ENCODE measurements around the gene SLBP.

The SLBP gene

DNA sequence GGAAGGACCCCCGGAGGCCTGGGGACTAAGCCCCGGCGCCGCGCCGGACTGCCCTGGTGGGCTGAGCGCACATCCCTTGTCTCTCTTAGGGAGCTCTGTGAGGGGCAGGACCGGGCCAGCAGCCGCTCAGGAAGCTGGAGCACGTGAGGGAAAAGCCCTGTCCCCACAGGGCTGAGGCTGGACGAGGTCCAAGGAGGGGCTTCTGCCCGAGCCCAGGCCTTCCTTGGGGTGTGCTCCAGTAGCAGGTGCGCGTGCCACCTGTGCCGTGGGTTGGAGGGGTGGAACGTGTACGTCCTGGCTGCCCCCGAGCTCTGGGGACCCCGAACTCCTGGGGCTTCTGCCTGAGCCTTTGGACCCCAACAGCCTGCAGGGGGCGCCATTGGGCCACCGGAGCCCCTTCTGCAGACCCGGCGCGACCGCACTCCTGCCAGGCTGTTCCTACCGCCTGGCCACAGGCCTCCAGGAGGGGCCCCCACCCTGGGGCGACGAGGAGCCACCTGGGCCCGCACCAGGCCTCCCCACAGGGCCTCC is 36.4 kb upstream of the SLBP start:
- DNase-seq: peak; percentile 70

- no peak for DNase-seq
Measured at GRCh38 chr4:1747603-1747967, 35.5 kb upstream of the SLBP start.

DNA sequence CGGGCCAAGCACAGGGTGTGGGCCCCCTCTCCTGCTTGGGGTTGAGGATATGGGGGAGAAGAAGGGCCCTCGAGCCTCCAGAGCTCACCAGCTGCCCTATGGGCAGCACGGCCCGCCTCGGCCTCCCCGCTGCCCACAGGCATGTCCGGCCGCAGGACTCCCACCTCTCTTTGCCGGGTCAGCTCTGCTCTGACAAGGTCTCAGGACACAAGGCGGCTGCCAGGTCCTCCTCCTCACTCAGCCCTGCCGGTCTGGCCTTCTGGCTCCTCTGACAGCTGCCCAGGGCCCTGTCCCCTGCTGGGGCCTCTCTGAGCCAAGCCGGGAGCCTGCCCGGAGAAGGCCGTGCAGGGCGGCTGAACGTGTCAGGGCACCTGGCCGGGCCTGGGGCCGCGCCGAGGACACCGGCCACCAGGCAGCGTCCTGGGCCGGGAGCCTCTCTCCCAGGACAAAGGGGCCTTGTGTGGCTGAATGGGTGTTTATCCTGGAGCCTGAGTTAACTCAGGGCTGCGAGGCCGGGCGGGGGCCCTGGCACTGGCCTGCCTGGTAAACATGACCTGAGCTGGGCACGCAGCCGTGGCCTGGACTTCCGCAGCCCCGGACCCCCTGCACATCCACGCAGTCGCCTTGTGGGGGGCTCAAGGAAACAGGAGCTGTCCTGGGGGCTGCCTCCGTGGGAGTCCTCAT is 34.9 kb upstream of the SLBP start:
- no peak for DNase-seq

GRCh38 chr4:1746265-1746691 is 34.2 kb upstream of the SLBP start:
- DNase-seq: peak; percentile 57

GRCh38 chr4:1745697-1746096 is 33.6 kb upstream of the SLBP start:
- DNase-seq: no peak

- DNase-seq: no peak
Measured at GRCh38 chr4:1745165-1745564, 33.0 kb upstream of the SLBP start.

- DNase-seq: no peak
Measured at GRCh38 chr4:1744552-1744951, 32.4 kb upstream of the SLBP start.

DNA sequence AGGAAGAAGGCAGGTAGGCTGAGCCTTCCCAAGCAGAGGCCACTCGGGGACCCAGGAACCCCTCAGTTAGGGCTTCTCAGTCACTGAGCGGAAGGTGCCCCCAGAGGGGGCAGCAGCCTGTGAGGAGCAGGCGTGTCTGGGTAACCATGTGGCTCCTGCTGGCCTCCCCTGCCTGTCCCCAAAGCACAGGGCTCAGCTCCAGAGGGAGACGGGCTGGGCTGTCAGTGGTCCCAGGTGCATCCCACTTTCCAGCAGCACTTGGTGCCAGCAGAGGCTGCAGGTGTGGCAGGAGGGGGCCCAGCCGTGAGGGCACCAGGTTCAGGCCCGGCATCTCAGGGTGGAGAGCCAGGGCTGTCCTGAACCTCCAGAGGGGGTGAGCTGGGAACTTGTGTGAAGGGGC is 31.9 kb upstream of the SLBP start:
- no peak for DNase-seq

- DNase-seq: no peak
Measured at GRCh38 chr4:1743551-1743950, 31.4 kb upstream of the SLBP start.

DNA sequence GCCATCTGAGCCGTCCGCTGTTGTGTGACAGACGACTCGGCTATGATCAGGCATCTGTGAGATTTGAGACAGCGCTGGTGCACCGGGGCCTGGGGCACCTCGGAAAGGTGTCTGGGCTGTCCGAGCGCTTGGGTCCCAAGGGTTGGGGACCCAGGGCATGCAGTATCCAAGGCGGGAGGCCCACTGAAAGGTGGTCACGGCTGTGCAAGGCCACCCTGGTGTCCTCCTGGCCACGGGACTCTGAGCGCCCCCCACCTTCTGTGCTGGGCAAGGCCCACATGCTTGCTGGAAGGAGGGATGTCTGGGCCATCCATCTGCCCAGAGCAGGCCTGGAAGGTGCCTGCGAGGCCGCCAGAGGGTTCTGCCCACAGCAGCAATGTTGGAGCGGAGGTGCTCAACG is 29.1 kb upstream of the SLBP start:
- no peak for DNase-seq

GRCh38 chr4:1740021-1740545 is 28.0 kb upstream of the SLBP start:
- no peak for DNase-seq

DNA sequence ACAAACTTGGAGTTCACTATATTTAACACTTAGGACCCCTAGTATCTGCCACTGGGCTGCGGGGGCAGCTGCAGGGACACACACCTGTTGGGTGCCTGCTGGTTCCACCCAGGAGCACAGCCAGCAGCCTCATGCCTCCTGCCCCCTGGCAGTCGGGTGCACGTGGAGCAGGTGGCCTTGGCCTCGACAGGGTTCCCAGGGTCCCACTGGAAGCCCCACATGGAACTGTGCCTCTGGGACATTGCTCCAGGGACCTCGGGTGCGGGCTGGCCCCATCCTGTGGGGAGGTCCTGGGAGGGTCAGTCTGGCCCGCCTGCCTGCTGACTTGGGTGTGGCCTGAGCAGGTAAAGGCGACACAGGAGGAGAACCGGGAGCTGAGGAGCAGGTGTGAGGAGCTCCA is 27.2 kb upstream of the SLBP start:
- no peak for DNase-seq

DNA sequence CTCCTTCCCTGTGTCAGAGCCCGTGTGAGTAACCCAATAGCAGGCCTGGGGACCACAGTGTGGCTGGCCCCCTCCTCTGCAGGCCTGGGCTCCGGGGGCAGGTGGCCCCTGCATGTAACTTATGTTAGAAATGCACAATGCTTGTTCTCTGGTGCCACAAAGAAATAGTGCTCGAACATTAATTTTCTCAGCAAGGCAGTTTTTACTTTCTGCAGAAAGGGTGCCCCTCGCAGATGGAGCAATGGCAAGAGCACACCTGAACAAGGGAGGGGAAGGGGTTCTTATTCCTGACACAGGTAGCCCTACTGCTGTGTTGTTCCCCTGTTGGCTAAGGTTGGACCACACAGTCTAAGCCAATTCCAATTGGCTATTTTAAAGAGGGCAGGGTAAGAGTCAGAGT is 26.3 kb upstream of the SLBP start:
- DNase-seq: no peak

DNA sequence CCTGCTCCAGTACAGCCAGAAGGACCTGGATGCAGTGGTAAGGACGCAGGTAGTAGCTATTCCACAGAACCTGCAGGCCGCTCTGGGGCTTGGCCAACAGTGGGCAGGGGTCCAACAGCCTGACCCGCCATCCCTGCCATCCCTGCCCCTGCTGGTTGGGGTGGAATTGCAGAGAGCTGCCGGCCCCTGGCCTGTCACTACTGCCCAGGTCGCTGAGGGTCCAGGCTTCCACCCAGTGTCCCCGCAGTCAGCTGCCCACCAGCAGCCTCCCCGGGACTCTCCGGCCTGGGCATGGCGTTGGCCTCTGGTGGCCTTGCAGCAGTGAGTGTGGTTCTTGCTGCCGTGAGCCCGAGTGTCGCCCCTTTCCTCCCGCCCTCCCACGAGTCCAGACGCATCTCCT is 25.5 kb upstream of the SLBP start:
- no peak for DNase-seq

DNA sequence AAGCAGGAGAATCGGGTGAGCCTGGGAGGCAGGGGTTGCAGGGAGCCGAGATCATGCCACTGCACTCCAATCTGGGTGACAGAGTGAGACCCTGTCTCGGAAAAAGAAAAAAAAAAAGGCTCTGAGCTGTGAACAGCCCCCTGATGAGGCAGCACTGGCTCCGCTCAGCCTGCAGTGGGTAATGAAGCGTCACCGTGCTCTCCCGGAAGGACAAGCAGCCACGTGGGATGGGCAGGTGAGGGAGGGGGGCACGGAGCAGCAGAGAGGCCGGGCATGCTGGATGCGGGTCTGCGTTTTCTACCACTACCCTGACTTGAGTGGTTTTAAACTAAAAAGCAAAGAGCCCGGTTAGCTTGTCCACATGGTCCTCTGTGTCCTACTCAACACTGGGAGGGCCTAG is 24.7 kb upstream of the SLBP start:
- no peak for DNase-seq

DNA sequence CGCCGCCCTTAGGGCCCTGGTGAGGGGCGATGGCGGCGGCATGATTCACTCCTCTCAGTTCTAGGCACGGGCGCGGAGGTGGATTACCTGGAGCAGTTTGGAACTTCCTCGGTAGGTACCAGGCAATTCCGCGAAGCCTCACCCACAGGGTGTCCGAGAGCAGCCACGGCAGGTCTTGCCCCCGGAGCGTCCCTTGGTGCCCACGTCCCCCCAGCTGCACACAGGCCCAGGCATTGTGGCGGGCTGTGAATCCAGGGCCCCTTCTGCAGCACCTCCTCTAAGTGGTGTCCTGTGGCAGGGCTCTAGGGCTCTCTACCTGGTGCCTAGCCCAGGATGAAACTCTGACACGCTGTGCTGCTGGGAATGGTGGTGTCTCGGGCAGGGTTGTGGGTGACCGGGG is 23.1 kb upstream of the SLBP start:
- no peak for DNase-seq

DNA sequence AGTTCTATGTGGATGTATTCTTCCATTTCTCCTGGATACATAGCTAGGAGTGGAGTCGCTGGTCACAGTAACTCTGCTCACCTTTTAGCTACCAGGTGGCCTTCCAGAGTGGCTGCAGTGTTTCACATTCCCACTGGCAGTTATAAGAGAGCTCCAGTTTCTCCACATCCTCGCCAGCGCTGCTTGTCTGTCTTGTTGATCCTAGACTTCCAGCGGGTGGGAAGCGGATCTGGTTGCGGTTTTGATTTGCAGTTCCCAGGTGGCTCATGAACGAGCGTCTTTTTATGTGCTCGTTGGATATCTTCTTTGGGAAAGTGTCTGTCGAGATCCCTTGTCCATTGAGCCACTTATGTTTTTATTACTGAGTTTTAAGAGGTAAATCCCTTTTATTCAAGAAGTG is 20.8 kb upstream of the SLBP start:
- DNase-seq: no peak

- DNase-seq: no peak
Measured at GRCh38 chr4:1731180-1731579, 19.1 kb upstream of the SLBP start.

GRCh38 chr4:1730532-1731135 is 18.5 kb upstream of the SLBP start:
- DNase-seq: no peak

DNA sequence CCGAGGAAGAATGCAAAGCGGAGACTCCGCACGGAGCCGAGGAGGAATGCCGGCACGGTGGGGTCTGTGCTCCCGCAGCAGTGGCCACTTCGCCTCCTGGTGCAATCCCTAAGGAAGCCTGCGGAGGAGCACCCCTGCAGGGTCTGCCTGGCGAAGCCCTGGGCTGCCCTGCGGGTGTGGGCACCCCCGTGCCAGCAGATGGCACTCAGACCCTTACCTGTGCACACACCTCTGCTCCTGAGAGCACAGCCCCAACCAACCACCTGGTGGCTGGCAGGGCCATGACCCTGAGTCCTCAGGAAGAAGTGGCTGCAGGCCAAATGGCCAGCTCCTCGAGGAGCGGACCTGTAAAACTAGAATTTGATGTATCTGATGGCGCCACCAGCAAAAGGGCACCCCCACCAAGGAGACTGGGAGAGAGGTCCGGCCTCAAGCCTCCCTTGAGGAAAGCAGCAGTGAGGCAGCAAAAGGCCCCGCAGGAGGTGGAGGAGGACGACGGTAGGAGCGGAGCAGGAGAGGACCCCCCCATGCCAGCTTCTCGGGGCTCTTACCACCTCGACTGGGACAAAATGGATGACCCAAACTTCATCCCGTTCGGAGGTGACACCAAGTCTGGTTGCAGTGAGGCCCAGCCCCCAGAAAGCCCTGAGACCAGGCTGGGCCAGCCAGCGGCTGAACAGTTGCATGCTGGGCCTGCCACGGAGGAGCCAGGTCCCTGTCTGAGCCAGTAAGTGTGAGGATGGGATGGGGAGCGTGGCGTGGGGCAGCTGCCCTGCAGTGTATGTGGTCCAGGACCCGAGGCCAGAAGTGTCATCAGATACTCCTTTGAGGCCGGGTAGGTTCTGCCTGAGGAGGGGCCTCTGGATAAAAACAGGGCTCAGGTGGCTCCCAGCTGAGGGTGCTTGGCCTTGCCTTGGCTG is 16.2 kb upstream of the SLBP start:
- no peak for DNase-seq

GRCh38 chr4:1727117-1728031 is 15.3 kb upstream of the SLBP start:
- no peak for DNase-seq

GRCh38 chr4:1726146-1726934 is 14.2 kb upstream of the SLBP start:
- peak; percentile 66 for DNase-seq
